Measurements from ENCODE around the gene RGS9. TPM values are rescaled to one million over a fixed set of nuclear protein-coding genes. Genes with fewer than 3 reads are reported as not detected.
"Not testable (repeated sequence)": the region's sequence is repeated elsewhere in the genome, so short reads cannot be mapped to it uniquely, and the experiment has no call there.

The RGS9 gene
- total RNA-seq, 2 donors from 2014 or later: 3.2 to 4.0 TPM

DNA sequence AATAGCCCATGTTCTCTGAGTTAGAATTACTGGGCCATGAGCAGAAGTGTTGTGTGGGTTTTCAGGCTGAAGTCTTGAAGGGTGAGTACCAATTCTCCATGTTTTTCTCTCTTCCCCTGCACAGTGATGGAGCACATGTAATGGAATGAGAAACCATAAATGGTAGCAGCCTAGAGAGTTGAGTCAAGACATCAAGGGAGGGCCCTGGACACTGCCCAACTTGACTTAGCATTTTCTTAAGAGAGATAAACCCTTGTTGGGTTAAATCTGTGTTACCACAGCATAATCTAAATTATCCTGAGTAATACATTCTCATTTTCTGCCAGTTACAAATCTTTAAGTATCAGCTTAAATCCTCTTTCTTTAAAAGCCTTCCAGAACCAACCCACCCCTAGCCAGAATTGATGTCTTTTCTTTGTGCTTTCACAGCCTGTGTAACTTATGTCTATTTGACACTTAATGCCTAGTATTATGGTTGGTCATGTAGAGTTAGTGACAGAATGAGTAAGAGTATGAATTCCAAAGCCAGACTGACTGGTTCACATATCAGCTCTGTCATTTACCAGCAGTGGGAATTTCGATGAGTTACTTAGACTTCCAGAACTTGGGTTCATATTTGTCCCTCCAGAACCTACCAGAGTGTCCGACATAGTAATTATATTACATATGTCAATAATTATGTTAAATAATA, 27.0 kb upstream of the RGS9 start:
- Histone ChIP-seq H3K27ac (no peak overlapping the region), H3K9me3 (no peaks in the 10 kb centered on the region), H3K27me3 (replicated peaks; ENCODE audit: insufficient read depth) (no peaks in the 10 kb centered on the region), H3K4me1 (ENCODE audit: control insufficient read depth in 1 of 2, low read depth in 2 of 2) (peaks cover 4 to 15% of the 10 kb centered on the region in 2 donors), H3K36me3 (no peaks in the 10 kb centered on the region), H3K4me3 (no peak overlapping the region)
- ATAC-seq (ENCODE audit: insufficient number of reproducible peaks, low FRiP score, low read depth) (no peak), DNase-seq (ENCODE audit: low spot score) (no peak)
- TF ChIP-seq, protein P1, sequence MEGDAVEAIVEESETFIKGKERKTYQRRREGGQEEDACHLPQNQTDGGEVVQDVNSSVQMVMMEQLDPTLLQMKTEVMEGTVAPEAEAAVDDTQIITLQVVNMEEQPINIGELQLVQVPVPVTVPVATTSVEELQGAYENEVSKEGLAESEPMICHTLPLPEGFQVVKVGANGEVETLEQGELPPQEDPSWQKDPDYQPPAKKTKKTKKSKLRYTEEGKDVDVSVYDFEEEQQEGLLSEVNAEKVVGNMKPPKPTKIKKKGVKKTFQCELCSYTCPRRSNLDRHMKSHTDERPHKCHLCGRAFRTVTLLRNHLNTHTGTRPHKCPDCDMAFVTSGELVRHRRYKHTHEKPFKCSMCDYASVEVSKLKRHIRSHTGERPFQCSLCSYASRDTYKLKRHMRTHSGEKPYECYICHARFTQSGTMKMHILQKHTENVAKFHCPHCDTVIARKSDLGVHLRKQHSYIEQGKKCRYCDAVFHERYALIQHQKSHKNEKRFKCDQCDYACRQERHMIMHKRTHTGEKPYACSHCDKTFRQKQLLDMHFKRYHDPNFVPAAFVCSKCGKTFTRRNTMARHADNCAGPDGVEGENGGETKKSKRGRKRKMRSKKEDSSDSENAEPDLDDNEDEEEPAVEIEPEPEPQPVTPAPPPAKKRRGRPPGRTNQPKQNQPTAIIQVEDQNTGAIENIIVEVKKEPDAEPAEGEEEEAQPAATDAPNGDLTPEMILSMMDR (IDR thresholded peaks at IDR 0.05): no peak

DNA sequence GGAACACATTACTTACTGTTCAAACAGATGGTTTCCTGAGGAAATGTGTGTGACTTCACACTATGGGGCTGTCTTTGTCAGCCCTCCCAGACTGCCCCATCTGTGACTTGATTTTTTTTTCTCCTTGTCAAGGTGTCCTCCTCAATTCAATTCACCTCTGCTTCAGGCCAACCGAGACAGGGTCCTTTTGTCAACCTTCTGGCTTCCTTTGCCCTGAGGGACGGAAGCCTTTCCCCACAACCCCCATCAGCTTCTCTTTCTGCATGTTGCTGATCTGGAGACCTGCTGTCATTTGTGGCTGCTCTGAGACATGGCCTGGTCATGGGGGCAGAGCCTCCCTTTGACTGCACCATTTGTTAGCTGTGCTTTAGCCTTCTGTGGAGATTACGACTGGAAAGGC, 21.3 kb upstream of the RGS9 start:
- Histone ChIP-seq H3K9me3 (no peaks in the 10 kb centered on the region), H3K4me3 (no peak overlapping the region), H3K36me3 (no peaks in the 10 kb centered on the region), H3K27ac (no peak overlapping the region), H3K4me1 (ENCODE audit: control insufficient read depth in 1 of 2, low read depth in 2 of 2) (no peaks in the 10 kb centered on the region), H3K27me3 (replicated peaks; ENCODE audit: insufficient read depth) (no peaks in the 10 kb centered on the region)
- no peak for DNase-seq (ENCODE audit: low spot score)
- ATAC-seq (ENCODE audit: insufficient number of reproducible peaks, low FRiP score, low read depth): no peak
- TF ChIP-seq, protein P1 (IDR thresholded peaks at IDR 0.05): no peak

- DNase-seq (ENCODE audit: low spot score); H3K27ac ChIP-seq; ATAC-seq (ENCODE audit: insufficient number of reproducible peaks, low FRiP score, low read depth); H3K27me3 ChIP-seq (replicated peaks; ENCODE audit: insufficient read depth); H3K4me3 ChIP-seq; H3K9me3 ChIP-seq; H3K36me3 ChIP-seq; H3K4me1 ChIP-seq (ENCODE audit: control insufficient read depth in 1 of 2, low read depth in 2 of 2): not testable (repeated sequence)
Observed at GRCh38 chr17:65116515-65116914, 20.7 kb upstream of the RGS9 start.

GRCh38 chr17:65117384-65118035, 19.7 kb upstream of the RGS9 start:
- H3K4me3 ChIP-seq: no peak overlapping the region
- no peaks in the 10 kb centered on the region for H3K9me3 ChIP-seq
- H3K36me3 ChIP-seq: no peaks in the 10 kb centered on the region
- no peak overlapping the region for H3K27ac ChIP-seq
- TF ChIP-seq, protein P1 (IDR thresholded peaks at IDR 0.05): no peak
- peaks cover 0 to 3% of the 10 kb centered on the region in 2 donors for H3K4me1 ChIP-seq (ENCODE audit: control insufficient read depth in 1 of 2, low read depth in 2 of 2)
- ATAC-seq (ENCODE audit: insufficient number of reproducible peaks, low FRiP score, low read depth): no peak
- no peak for DNase-seq (ENCODE audit: low spot score)
- no peaks in the 10 kb centered on the region for H3K27me3 ChIP-seq (replicated peaks; ENCODE audit: insufficient read depth)

DNA sequence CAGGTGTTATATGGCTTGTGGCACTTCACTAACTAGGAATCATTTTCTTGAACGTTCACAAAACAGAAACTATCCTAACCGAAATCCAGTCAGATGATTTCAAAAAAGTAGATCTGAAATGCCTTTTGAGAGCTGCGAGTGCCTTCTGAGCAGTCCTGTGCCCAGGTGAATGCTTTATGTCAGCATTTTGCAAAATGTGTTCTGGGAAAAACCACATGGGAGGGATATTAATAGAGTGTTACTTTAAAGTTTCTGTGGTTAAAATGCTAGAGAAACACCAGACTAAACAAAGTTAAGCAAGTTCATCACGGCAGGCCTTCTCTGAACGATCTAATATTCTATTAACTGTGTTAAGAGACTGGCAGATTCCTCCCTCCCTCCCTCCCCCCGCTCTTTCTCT, 15.8 kb upstream of the RGS9 start:
- Histone ChIP-seq H3K27ac (no peak overlapping the region), H3K4me1 (ENCODE audit: control insufficient read depth in 1 of 2, low read depth in 2 of 2) (peaks cover 0 to 12% of the 10 kb centered on the region in 2 donors), H3K9me3 (no peaks in the 10 kb centered on the region), H3K36me3 (no peaks in the 10 kb centered on the region), H3K27me3 (replicated peaks; ENCODE audit: insufficient read depth) (no peaks in the 10 kb centered on the region), H3K4me3 (no peak overlapping the region)
- ATAC-seq (ENCODE audit: insufficient number of reproducible peaks, low FRiP score, low read depth) (no peak), DNase-seq (ENCODE audit: low spot score) (no peak)
- TF ChIP-seq, protein P1 (IDR thresholded peaks at IDR 0.05): no peak
